Endometrial microvascular endothelial cells (primary cell): ENCODE measurements around the gene NPFF. TPM values are rescaled to one million over a fixed set of nuclear protein-coding genes. Genes with fewer than 3 reads are reported as not detected.
"Not testable (repeated sequence)": the region's sequence is repeated elsewhere in the genome, so short reads cannot be mapped to it uniquely, and the experiment has no call there.

ENCODE experiments used
- in situ Hi-C: cut with HindIII; loops from 2 replicates; pipeline ENCODE4 v1.10.0; 2017; ENCODE audit warnings: low sequenced_read_pairs, low pct_unique_long_range_greater_than_20kb; ENCODE audit errors: inconsistent ontology term
- total RNA-seq: library from RNA; depleted of rRNA; stranded (reverse); fragments of >200 nt; gene quantifications from one replicate; pipeline ENCODE4 v1.2.3, GENCODE V29; 2015; ENCODE audit errors: inconsistent ontology term

NPFF gene
- total RNA-seq, 1 donor from 2014 or later: not detected

- in situ Hi-C loops: no loop called here
These were observed 24.6 kb downstream of the NPFF start for GRCh38 chr12:53482626-53483168.

DNA sequence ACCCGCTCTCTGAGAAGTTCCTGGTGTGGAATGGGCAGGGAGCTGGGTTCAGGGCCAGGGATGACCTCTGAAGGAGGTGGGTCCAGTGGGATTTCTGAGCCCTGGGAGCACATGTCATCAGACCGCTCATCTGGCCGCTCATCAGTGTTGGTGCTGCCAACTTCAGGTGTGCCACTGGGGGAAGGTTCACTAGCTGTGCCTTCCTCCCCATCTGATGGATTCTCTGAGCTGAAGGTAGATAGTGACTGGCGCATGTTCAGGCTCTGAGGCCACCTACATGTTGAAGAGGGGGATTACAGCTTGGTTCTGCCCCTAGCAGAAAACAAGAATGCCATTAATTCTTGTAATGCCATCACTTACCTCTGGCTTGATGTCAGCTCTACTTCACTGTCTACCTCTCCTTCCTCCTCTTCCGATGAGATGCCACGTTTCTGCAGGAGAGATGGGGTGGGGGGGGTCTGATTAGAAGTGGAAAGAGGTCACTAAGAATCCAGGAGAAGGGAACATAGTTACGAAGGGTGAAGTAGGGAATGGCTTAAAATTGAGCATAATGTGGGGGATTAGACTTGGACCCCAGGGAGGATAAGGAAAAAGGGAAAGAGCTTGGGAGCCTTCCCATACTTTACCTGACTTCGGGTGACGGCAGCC, 25.2 kb downstream of the NPFF start:
- in situ Hi-C loops: no loop called here

DNA sequence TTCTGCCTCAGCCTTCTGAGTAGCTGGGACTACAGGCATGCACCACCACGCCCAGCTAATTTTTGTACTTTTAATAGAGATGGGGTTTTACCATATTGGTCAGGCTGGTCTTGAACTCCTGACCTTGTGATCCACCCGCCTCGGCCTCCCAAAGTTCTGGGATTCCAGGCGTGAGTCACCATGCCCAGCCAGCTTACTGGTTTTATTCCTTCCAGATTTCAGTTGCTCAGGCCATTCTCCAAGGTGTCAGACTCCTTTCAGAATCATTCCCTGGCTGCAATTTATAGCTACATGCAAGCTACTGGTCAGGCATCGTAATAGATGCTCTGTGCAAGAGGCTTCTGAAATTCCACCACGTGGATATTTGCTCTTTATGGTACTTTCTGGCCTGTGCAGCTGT, 25.8 kb downstream of the NPFF start:
- in situ Hi-C loops: not testable (repeated sequence)

- in situ Hi-C loops: no loop called here
These were observed 26.5 kb downstream of the NPFF start for GRCh38 chr12:53480491-53481442.

- in situ Hi-C loops: no loop called here
These were observed 28.0 kb downstream of the NPFF start for GRCh38 chr12:53479331-53479730.

GRCh38 chr12:53478865-53479264, 28.4 kb downstream of the NPFF start:
- in situ Hi-C loops: no loop called here

GRCh38 chr12:53476769-53477209, 30.5 kb downstream of the NPFF start:
- in situ Hi-C loops: no loop called here

GRCh38 chr12:53474819-53475218, 32.5 kb downstream of the NPFF start:
- in situ Hi-C loops: no loop called here

DNA sequence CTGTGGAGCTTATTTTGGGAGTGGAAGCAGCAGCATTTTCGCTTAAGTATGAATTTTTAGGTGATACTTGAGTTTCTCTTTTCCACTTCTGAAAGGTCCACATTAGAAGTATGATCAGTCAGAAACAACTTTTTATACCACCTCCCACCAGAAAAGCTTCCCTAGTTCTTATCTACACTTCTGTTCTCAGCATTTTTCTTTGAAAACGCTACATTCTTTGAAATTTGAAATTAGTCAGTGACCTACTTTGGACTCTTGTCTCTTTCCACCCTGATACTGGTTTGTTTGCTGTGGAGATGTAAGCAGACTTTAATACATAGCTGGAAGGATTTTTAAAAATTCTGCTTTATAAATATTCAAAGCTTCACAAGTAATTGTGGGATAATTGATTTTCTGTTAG, 33.2 kb downstream of the NPFF start:
- in situ Hi-C loops: no loop called here

DNA sequence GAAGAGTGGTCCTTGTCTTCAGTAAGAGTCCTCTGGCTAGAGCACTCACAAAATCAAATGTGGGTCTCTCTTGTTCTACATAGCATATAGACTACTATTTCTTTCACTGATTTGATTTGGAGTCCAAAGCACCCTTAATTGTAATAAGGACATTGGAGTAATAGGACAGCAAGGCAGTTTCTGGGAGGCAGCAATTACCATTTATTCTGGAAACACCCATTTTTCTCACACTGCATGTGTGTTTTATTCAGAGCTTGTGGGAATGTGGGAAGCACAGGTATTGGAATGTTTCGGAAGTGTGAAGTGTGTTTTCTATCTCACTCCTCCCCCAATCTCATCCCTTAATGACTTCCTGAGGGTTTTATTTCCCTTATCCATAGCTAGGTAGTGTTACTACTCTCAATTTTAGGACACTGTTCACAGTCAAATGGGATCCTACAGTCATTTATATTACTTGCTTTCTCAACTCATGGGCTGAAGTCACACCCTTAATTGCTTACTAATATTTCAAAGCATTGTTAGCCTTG, 35.2 kb downstream of the NPFF start:
- in situ Hi-C loops: no loop called here

GRCh38 chr12:53468282-53468681, 39.0 kb downstream of the NPFF start:
- in situ Hi-C loops: no loop called here

GRCh38 chr12:53467880-53468279, 39.4 kb downstream of the NPFF start:
- in situ Hi-C loops: no loop called here

DNA sequence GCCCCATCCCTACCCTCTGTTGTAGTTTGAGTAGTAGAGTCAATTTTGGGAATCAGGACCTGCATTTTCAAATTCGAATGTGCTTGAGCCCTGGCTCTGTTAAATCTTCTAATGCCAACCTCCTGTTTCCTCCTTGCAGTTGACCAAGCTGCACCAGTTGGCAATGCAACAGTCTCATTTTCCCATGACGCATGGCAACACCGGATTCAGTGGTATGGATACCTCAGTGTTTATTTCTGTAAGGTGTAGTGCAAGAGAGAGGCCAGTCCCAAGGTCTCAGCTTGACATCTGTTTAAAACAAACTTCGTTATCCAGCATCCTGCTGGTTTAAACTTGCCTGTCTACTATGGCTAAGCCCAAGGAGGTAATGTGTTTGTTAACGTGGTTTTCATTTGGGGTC, 40.2 kb downstream of the NPFF start:
- in situ Hi-C loops: no loop called here

- in situ Hi-C loops: no loop called here
These were observed 40.6 kb downstream of the NPFF start for GRCh38 chr12:53466640-53467039.

- in situ Hi-C loops: no loop called here
These were observed 41.6 kb downstream of the NPFF start for GRCh38 chr12:53465679-53466078.

GRCh38 chr12:53464685-53465418, 42.4 kb downstream of the NPFF start:
- in situ Hi-C loops: no loop called here

GRCh38 chr12:53463802-53464560, 43.3 kb downstream of the NPFF start:
- in situ Hi-C loops: no loop called here

DNA sequence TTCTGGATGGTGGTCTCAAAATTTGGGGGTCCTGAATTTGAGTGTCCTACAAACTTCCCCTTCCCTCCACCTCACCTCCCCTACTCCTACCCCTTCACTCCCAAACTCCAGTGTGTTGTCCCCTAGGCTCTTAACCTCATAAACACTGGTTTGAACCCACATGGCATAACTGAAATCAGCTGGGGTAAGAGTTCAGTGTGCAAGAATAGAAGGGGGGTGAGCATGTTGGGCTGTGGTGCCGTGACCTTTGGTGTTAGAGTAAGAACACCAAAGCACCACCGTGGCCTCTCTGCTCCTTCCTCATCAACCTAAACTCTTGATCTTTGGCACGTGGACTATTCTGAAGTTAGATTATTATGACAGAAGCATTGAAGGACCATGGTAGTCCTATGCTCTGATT, 44.3 kb downstream of the NPFF start:
- in situ Hi-C loops: no loop called here
